H9 (cell line): ENCODE data around the gene RAD51. TPM values are rescaled to one million over a fixed set of nuclear protein-coding genes. Genes with fewer than 3 reads are reported as not detected.
A peak's percentile ranks its signal among the peaks of the same experiment; 100 is the strongest.

Experiments
- DNase-seq: peaks from one replicate; pipeline ENCODE4 v3.0.0-alpha.2; 2017
- H2AFZ ChIP-seq: one replicate; pipeline ENCODE4 v1.6.1; 2013; ENCODE audit warnings: mild to moderate bottlenecking, low read length, control low read depth, moderate library complexity
- H2AK5ac ChIP-seq: 2 replicates; pipeline ENCODE4 v1.6.1; 2013; ENCODE audit warnings: low read length, control low read depth, mixed read lengths; ENCODE audit not compliant: insufficient read length
- H2BK120ac ChIP-seq: one replicate; pipeline ENCODE4 v1.6.1; 2013; ENCODE audit warnings: low read depth, mild to moderate bottlenecking, low read length, control low read depth, inconsistent platforms; ENCODE audit not compliant: poor library complexity, severe bottlenecking
- H2BK12ac ChIP-seq: 2 replicates; pipeline ENCODE4 v1.6.1; 2013; ENCODE audit warnings: low read length, control low read depth, mixed read lengths, low read depth; ENCODE audit not compliant: insufficient read length
- H2BK15ac ChIP-seq: 2 replicates; pipeline ENCODE4 v1.6.1; 2013; ENCODE audit warnings: low read depth, low read length, control low read depth
- H2BK20ac ChIP-seq: one replicate; pipeline ENCODE4 v1.6.1; 2013; ENCODE audit warnings: low read depth, mild to moderate bottlenecking, low read length, control low read depth, inconsistent platforms; ENCODE audit not compliant: poor library complexity, severe bottlenecking
- H2BK5ac ChIP-seq: 2 replicates; pipeline ENCODE4 v1.6.1; 2013; ENCODE audit warnings: low read length, control low read depth, mixed read lengths; ENCODE audit not compliant: insufficient read length
- H3K14ac ChIP-seq: 2 replicates; pipeline ENCODE4 v1.6.1; 2013; ENCODE audit warnings: low read length, control low read depth; ENCODE audit not compliant: insufficient read depth
- H3K18ac ChIP-seq: 2 replicates; pipeline ENCODE4 v1.6.1; 2013; ENCODE audit warnings: low read depth, mild to moderate bottlenecking, mixed read lengths, low read length, control low read depth; ENCODE audit not compliant: insufficient read length
- H3K23ac ChIP-seq: 2 replicates; pipeline ENCODE4 v1.6.1; 2013; ENCODE audit warnings: low read length, control low read depth, mixed read lengths, low read depth; ENCODE audit not compliant: insufficient read length
- H3K23me2 ChIP-seq: 2 replicates; pipeline ENCODE4 v1.6.1; 2013; ENCODE audit warnings: low read depth, mild to moderate bottlenecking, mixed read lengths, low read length, control low read depth; ENCODE audit not compliant: insufficient read length, poor library complexity, severe bottlenecking
- H3K27ac ChIP-seq: 2 replicates; pipeline ENCODE4 v1.5.1; 2013; ENCODE audit warnings: low read length, control low read depth, mixed read lengths, low read depth; ENCODE audit not compliant: insufficient read length
- H3K27me3 ChIP-seq: 2 replicates; pipeline ENCODE4 v1.6.1; 2013; ENCODE audit warnings: low read length, control low read depth, inconsistent platforms; ENCODE audit not compliant: insufficient read depth
- H3K4ac ChIP-seq: 2 replicates; pipeline ENCODE4 v1.6.1; 2013; ENCODE audit warnings: low read depth, mild to moderate bottlenecking, control low read depth, inconsistent platforms, low read length, moderate library complexity
- H3K4me1 ChIP-seq: 2 replicates; pipeline ENCODE4 v1.6.1; 2013; ENCODE audit warnings: low read length, control low read depth, inconsistent platforms; ENCODE audit not compliant: insufficient read depth
- H3K4me2 ChIP-seq: 2 replicates; pipeline ENCODE4 v1.6.1; 2013; ENCODE audit warnings: low read length, control low read depth, mixed read lengths; ENCODE audit not compliant: insufficient read length, insufficient read depth
- H3K56ac ChIP-seq: 2 replicates; pipeline ENCODE4 v1.6.1; 2013; ENCODE audit warnings: low read depth, mild to moderate bottlenecking, mixed read lengths, low read length, control low read depth; ENCODE audit not compliant: insufficient read length
- H3K79me1 ChIP-seq: 2 replicates; pipeline ENCODE4 v1.6.1; 2013; ENCODE audit warnings: low read depth, mild to moderate bottlenecking, moderate library complexity, low read length, control low read depth, inconsistent platforms; ENCODE audit not compliant: insufficient read depth, poor library complexity, severe bottlenecking
- H3K79me2 ChIP-seq: 2 replicates; pipeline ENCODE4 v1.6.1; 2013; ENCODE audit warnings: low read length, control low read depth, inconsistent platforms; ENCODE audit not compliant: insufficient read depth
- H3K9ac ChIP-seq: 2 replicates; pipeline ENCODE4 v1.6.1; 2013; ENCODE audit warnings: low read length, control low read depth, mixed read lengths; ENCODE audit not compliant: insufficient read length; ENCODE audit errors: extremely low read depth
- H3K9me3 ChIP-seq: one replicate; pipeline ENCODE4 v1.6.1; 2013; ENCODE audit warnings: low read depth, low read length, inconsistent platforms; ENCODE audit not compliant: control insufficient read depth
- H3T11ph ChIP-seq: one replicate; pipeline ENCODE4 v1.6.1; 2013; ENCODE audit warnings: mild to moderate bottlenecking, low read length, control low read depth, inconsistent platforms
- H4K20me1 ChIP-seq: one replicate; pipeline ENCODE4 v1.6.1; 2013; ENCODE audit not compliant: control insufficient read depth, insufficient read length, insufficient read depth
- H4K5ac ChIP-seq: 2 replicates; pipeline ENCODE4 v1.6.1; 2013; ENCODE audit warnings: low read depth, mild to moderate bottlenecking, mixed read lengths, low read length, control low read depth; ENCODE audit not compliant: insufficient read length
- H4K8ac ChIP-seq: replicated peaks from 2 replicates; pipeline ENCODE4 v1.6.1; 2013; ENCODE audit warnings: low read length, control low read depth, mixed read lengths, low read depth; ENCODE audit not compliant: insufficient read length
- H4K91ac ChIP-seq: 2 replicates; pipeline ENCODE4 v1.6.1; 2013; ENCODE audit warnings: low read depth, mild to moderate bottlenecking, moderate library complexity, mixed read lengths, low read length, control low read depth; ENCODE audit not compliant: insufficient read length
- H3K27ac Mint-ChIP-seq, 3 experiments: 2 replicates in 2 of 3; 3 replicates in 1 of 3; pipeline ENCODE4 v1.8.0; 2020 to 2021; ENCODE audit warnings: mixed read lengths in 3 of 3, mild to moderate bottlenecking in 1 of 3, moderate library complexity in 1 of 3
- H3K27me3 Mint-ChIP-seq: 2 replicates; pipeline ENCODE4 v1.8.0; 2021; ENCODE audit warnings: low read depth, mild to moderate bottlenecking, moderate library complexity, mixed read lengths
- H3K36me3 Mint-ChIP-seq, 3 experiments: 2 replicates in 2 of 3; 3 replicates in 1 of 3; pipeline ENCODE4 v1.8.0; 2020 to 2021; ENCODE audit warnings: low read depth in 3 of 3, mixed read lengths in 3 of 3; ENCODE audit not compliant: insufficient read depth in 1 of 3
- H3K4me1 Mint-ChIP-seq, 2 experiments: 2 replicates each; pipeline ENCODE4 v1.8.0; 2020; ENCODE audit warnings: mixed read lengths in 2 of 2
- H3K4me3 Mint-ChIP-seq, 2 experiments: 2 replicates in 1 of 2; 3 replicates in 1 of 2; pipeline ENCODE4 v1.8.0; 2020 to 2021; ENCODE audit warnings: mild to moderate bottlenecking in 2 of 2, mixed read lengths in 2 of 2, moderate library complexity in 1 of 2
- H3K9me3 Mint-ChIP-seq, 2 experiments: 2 replicates in 1 of 2; 3 replicates in 1 of 2; pipeline ENCODE4 v1.8.0; 2020; ENCODE audit warnings: mild to moderate bottlenecking in 2 of 2, mixed read lengths in 2 of 2, moderate library complexity in 1 of 2
- CTCF ChIP-seq: fragments of 200-600 bp; sonication (generic); conservative IDR thresholded peaks from 3 replicates; pipeline ENCODE4 v1.8.0; 2021; ENCODE audit warnings: antibody characterized with exemption, mild to moderate bottlenecking
- WGBS: extraction: QIAGEN DNeasy Blood & Tissue Kit; methylation state at CpG from one replicate; pipeline ENCODE4 v1.1.7; 2013; ENCODE audit warnings: missing lambda C conversion rate, low lambda C conversion rate, mixed read lengths; ENCODE audit not compliant: insufficient read length; ENCODE audit errors: extremely low coverage; 5-methylcytosine and 5-hydroxymethylcytosine counted together
- total RNA-seq: library from RNA; stranded (reverse); gene quantifications from 2 replicates; pipeline ENCODE4 v1.2.1, GENCODE V29; 2021

Gene RAD51
- total RNA-seq, 1 experiment from 2014 or later: 39.2 TPM

GRCh38 chr15:40767838-40768500 lies 73.0 kb downstream of the RAD51 start:
- DNase-seq: no peak
- no peak overlapping the region for H2BK20ac ChIP-seq
- no peaks in the 10 kb centered on the region for H4K20me1 ChIP-seq
- H3K23ac ChIP-seq: no peak overlapping the region
- H3K9ac ChIP-seq: no peak overlapping the region
- no peak overlapping the region for H3T11ph ChIP-seq
- H4K5ac ChIP-seq: no peak overlapping the region
- no peak overlapping the region for H2AK5ac ChIP-seq
- peak overlapping the region in 1 of 2 experiments; percentile 20; a peak in 2 of 5 replicates for H3K4me3 Mint-ChIP-seq
- no peaks in the 10 kb centered on the region for H3K23me2 ChIP-seq
- H3K27ac Mint-ChIP-seq: peak overlapping the region in 2 of 3 experiments; percentile 39 to 68; a peak in 1 of 7 replicates
- H3K4me1 Mint-ChIP-seq: peaks cover 29% of the 10 kb centered on the region in 2 experiments
- no peaks in the 10 kb centered on the region for H3K9me3 ChIP-seq
- H2BK5ac ChIP-seq: no peak overlapping the region
- H3K27ac ChIP-seq: no peak overlapping the region
- peaks cover 3% of the 10 kb centered on the region for H3K27me3 Mint-ChIP-seq
- H2BK12ac ChIP-seq: no peak overlapping the region
- peaks cover 0 to 14% (median 0%) of the 10 kb centered on the region in 3 experiments; a peak in 6 of 7 replicates for H3K36me3 Mint-ChIP-seq
- TF ChIP-seq CTCF: no peak
- H2BK120ac ChIP-seq: no peak overlapping the region
- H3K4me1 ChIP-seq: peaks cover 4% of the 10 kb centered on the region; the same call in 1 of the 2 replicates
- H3K18ac ChIP-seq: no peak overlapping the region
- no peak overlapping the region for H3K14ac ChIP-seq
- no peaks in the 10 kb centered on the region for H3K9me3 Mint-ChIP-seq
- H3K4ac ChIP-seq: no peak overlapping the region
- no peaks in the 10 kb centered on the region for H3K27me3 ChIP-seq
- H3K79me2 ChIP-seq: no peaks in the 10 kb centered on the region
- H2BK15ac ChIP-seq: no peak overlapping the region
- H3K79me1 ChIP-seq: no peaks in the 10 kb centered on the region
- no peak overlapping the region for H2AFZ ChIP-seq
- no peak overlapping the region for H4K91ac ChIP-seq
- H3K56ac ChIP-seq: no peak overlapping the region
- no peak overlapping the region for H4K8ac ChIP-seq
- no peak overlapping the region for H3K4me2 ChIP-seq
- no CpG with 5 or more reads among the region's 29 CpGs for WGBS
